DMS53 (cell line): ENCODE data around the gene C19orf44.
"Not testable (repeated sequence)": the region's sequence is repeated elsewhere in the genome, so short reads cannot be mapped to it uniquely, and the experiment has no call there.

Experiments used
- DNase-seq: peaks from one replicate; lab custom pipeline; 2025; lab: John Stamatoyannopoulos, UW

The C19orf44 gene

DNA sequence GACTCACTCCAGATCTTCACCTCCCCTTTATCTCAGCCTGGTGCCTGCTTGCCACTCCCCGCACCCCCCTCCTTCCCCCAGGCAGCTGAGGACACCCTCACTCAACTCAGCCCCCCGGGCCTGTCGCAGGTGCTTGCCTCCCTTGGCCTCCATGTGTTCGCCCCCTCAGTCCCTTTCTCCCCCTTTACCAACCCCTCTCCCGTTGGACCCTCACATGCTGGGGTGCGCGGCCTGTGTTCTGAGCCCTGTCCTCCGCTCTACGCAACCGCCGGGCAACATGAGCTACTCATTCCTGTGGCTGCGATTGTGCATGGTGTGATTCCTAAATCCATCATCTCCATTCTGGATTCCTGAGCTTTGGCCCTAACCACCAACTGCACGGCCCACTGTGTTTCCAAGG is 40.9 kb downstream of the C19orf44 start:
- no peak for DNase-seq

DNA sequence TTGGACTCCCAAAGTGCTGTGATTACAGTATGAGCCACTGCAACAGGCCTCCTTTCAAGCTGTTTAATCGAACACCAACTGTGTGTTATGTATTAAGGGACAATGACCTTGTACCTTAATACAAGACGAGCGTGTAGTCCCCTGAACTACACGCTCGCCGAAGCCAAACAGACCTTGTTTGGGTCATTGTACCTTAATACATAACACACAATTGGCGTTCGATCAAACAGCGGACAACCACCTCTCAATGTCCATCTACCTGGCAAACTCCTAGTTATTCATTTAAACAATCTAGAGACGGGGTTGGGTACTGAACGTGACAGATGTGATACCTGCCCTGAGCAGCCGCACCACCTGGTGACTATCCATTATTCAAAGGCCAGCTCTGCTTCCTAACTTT is 44.8 kb downstream of the C19orf44 start:
- DNase-seq = no peak

DNA sequence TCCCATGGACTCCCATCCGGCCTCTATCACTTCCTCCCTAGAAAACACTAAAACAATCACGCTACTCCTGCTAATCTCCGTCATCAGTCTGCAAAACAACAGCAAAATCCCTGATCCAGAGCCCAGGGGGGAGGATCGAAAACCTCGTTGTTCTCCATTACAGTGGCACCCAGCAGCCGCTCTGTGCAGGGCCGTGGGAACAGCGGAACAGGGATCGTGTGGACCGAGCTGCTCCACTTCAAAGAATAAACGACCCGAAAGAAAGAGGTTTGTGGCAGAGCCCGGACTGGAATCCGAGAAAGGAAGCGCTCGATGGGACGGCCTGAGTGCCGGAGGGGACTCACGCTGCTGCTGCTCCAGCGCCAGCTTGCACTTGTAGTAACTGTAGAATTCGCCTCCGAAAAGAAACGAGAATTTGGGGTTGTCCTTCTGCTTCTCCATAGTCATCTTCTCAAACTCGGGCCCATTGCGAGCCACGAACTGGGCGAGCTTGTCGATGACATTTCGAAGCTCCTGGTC is 45.4 kb downstream of the C19orf44 start:
- peak; percentile 59 for DNase-seq

DNA sequence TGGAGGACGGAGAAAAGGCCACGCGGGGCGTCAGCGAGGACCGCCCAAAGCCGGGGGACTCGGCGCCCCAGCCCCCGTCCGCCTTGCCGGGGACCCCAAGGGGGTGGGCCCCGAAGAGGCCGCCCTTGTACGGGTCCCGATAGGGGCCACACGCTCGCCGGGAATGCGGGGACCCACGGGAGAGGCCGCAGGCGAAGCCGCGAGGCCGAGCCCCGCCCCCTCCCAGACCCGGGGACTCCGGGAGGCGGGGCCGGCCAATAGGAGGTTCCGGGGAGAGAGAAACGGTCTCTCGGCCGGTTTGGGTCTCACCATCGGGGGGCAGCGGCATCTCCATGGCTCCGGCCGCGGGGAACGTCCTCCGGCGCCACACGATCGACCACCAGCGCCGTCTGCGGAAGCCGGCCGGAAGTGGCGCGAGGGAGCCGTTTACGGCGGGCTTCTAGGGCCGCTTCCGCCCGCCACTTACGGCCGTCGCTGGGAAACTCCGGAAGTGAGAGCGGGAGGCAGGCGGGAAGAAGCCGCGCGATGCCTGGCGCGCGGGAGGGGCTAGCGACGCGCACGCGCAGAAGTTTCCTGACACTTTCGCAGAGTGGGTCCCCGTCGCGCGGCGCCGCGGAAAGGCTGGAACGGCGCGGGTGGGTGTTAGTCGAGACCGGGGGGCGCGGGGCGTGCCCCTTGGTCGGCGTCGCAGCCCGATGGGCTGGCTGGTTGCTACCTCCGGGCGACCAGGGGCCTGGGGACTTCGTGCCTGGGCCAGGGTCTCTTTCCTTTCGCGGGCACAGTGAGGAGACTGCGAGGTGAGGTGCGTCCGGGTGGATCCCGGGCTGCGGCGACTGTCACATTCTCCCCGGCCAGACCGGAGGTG is 46.1 kb downstream of the C19orf44 start, which contains the start of gene CHERP:
CHERP (minus strand) TSS at position 393 of the 865 bp plus-strand sequence; CDS start at position 334, 59 bp downstream.
- DNase-seq = peak; percentile 96

DNA sequence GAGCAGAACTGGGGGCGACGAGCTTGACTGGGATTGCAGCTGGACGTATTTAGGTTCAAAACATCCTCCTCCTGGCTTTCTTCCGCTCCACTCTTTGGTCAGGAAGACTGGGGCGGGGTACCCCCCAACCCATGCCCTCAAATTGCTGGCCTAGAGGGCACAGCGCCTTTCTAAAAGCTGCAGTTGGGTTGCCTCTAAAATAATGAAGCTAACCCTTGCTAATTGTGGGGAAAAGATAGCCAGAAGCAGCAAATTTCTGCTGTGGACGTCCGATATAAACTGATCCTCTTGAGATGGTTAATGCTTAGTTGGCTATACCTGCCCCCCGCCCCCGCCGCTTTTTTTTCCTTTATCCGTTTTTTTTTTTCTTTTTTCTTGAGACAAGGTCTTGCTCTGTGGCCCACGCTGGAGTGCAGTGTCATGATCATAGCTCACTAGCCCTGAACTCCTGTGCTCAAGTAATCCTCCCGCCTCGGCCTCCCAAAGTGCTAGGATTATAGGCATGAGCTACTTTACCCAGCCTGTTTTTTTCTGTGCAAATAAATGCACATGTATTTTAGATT is 46.8 kb downstream of the C19orf44 start:
- peak; percentile 23 for DNase-seq

DNA sequence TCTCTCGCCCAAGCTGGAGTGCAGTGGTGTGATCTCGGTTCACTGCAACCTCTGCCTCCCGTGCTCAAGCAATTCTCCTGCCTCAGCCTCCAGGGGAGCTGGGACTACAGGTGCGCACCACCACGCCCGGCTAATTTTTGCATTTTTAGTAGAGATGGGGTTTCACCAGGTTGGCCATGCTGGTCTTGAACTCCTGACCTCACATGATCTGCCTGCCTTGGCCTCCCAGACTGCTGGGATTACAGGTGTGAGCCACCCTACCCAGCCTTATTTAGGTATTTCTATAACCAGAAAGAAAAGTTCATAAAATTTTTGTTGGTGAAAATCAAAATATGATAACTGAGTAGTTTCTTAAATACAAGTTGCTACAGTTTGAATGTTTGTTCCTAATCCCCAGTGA is 47.5 kb downstream of the C19orf44 start:
- not testable (repeated sequence) for DNase-seq

DNA sequence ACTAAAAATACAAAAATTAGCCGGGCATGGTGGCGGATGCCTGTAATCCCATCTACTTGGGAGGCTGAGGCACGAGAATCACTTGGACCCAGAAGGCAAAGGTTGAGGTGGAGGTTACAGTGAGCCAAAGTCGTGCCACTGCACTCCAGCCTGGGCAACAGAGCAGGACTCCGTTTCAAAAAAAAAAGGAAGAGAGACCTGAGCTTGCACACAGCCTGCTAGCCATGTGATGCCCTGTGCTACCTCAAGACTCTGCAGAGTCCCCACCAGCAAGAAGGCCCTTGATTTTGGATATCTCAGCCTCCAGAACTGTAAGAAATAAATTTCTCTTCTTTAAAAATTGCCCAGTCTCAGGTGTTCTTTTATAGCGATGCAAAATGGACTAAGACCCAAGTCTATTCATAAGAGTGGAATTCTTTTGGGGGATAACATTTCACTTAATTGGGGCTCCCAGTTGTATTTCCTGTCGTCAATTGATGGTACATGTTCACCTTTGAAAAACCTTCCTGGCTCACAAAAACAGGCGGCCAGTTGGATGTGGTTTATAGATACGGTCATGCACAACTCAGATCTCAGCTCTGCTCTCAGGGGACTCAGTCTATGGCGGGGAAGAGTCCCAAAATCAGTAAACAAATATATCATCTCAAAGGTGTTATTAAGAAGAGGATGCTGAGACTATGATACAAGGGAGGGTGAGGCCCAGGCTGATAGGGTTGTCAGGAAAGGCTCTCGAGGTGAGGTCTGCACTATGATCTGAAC is 48.5 kb downstream of the C19orf44 start:
- DNase-seq = no peak

DNA sequence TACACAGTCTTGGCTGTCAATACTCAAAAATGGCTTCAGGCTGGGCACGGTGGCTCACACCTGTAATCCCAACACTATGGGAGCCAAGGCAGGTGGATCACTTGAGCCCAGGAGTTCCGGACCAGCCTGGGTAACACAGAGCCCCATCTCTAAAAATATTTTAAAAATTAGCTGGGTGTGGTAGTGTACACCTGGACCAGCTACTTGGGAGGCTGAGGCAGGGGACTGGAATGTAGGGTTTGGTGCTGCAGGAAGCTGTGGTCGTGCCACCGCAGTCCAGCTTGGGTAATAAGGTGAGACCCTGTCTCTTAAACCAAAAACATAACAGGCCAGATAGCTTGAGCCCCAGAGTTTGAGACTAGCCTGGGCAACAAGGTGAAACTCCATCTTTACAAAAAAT is 52.8 kb downstream of the C19orf44 start:
- no peak for DNase-seq

DNA sequence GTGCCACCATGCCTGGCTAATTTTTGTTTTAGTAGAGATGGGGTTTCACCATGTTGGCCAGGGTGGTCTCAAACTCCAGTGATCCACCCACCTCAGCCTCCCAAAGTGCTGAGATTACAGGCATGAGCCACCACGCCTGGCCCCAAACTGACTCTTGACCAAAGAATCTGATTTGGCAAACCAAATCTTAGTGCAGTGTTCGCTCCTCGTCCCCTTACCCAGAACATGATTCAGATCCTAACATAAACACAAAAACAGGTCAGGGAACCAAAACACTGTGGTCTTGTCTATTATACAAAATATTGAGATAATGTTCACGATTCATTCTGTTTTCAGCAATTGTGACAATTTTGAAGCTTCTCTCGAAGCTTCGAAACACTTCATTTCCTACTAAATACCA is 55.7 kb downstream of the C19orf44 start:
- not testable (repeated sequence) for DNase-seq

DNA sequence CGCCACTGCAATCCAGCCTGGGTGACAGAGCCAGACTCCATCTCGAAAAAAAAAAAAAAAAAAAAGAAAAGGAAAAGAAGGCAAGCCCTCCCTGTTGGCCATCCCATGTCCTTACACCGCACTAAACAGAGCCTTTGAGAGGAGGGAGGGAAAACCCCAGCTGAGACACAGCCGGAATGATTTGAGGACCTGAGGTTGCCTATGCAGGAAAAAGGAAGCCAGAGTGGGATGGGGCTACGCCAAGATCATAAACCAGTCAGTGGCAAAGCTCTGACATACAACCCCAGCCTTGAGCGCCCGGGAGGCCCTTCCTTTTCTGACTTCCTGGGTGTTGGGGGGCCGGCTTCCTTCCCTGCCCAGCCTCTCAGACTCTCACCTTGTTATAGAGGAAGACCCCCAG is 58.6 kb downstream of the C19orf44 start:
- DNase-seq = no peak

DNA sequence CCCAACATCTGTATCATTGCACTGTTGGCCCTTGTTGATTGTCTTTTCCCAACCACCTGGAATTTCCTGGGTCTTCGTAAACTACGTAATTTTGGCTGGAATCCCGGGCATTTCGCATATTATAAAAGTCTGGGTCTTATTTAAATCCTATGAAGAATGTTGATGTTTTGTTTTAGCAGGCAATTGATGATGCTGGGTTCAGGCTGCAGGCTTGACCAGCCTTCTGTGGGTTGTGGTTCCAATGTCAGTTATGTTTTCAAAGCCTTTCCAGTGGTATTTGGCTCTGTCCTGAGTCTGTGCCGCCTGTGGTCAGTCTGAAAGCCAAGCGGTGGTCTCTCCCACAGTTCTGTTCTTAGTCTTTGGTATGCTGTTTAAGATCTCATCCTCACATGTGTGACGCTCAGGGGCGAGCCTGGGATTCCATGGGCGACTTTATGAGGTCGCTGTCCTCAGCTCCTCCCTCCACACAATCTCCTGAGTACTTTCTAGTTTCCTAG is 63.6 kb downstream of the C19orf44 start:
- DNase-seq = no peak

DNA sequence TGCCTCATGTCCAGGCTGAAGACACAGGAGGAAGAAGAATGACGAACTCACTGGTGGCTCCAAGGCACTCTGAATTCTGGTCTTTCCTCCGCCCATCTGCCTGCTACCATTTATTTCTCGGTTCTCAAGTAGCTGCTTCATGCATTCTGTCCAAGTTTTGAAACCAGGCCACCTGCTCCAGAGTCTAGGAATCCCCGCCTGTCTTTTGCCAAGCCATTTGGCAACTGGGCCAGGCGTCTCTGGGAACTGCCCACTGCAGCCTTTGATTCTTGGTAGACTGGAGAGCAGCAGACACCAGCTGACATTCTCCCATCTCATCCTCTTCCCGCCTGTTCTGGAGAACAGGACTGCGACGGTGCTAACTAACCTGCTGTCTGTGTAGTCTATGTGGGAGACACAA is 65.2 kb downstream of the C19orf44 start:
- DNase-seq = no peak

DNA sequence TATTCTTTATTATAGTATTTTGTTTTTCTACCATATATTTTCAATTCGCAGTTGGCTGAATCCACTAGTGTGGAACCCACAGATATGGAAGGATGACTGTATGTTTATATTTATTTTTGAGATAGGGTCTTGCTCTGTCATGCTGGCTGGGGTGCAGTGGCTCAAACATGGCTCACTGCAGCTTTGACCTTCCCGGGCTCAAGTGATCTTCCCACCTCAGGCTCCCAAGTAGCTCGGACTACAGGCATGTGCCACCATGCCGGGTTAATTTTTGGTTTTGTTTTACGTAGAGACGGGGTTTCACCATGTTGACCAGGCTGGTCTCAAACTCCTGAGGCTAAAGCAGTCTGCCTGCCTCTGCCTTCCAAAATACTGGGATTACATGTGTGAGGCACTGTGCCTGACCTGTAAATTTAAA is 66.4 kb downstream of the C19orf44 start:
- DNase-seq = no peak

DNA sequence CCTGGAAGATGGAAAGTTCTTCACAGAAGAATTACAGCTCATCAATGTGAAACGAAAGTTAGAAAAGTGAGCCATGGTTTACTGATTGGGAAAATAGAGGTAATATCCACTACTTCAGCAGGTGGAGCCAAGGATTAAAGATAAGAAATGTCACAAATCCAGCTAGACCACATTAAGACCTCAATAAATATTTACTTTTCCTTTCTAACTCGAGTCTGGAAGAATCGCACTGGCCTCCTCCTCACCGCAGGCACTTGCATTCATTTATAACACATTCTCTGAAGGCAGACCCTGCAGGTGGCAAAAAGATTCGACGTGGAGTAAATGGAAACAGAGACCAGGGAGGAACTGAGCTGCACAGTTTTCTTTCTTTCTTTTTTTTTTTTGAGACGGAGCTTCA is 68.6 kb downstream of the C19orf44 start:
- DNase-seq = peak; percentile 8

DNA sequence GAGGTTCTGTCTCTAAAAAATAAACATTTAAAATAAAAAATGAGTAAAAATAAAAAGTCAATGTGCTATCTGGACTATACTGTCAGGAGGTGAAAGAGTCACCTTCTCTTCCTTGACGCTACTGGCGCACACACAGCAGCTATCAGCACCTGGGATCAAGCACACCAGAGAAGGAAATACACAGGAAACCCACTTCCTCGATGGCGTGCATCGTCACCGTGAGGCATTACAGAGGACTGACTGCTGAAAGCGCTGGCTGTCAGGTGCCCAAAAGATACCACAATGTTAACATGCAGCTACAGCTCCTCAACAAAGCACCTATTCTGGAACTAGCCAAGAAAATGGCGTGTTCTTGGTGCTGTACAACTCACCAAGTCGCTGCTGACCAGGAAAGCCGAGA is 70.0 kb downstream of the C19orf44 start:
- no peak for DNase-seq

DNA sequence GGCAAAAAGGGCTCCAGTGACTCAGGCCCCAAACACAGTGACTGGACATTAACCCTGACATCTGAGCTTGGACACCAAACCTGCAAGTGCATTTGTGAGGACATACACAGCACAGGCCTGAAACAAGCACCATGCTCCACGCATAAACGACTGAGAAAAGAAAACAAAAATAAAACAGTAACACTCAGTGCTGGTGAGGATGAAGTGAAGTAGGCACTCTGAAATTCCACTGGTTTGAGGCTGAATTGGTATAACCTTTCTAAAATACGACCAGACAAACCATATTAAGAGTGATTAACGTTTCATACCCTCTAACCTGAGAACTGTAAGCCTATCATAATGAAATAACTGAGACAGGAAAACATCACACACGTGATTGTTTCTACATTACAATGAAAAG is 70.5 kb downstream of the C19orf44 start:
- DNase-seq = no peak

DNA sequence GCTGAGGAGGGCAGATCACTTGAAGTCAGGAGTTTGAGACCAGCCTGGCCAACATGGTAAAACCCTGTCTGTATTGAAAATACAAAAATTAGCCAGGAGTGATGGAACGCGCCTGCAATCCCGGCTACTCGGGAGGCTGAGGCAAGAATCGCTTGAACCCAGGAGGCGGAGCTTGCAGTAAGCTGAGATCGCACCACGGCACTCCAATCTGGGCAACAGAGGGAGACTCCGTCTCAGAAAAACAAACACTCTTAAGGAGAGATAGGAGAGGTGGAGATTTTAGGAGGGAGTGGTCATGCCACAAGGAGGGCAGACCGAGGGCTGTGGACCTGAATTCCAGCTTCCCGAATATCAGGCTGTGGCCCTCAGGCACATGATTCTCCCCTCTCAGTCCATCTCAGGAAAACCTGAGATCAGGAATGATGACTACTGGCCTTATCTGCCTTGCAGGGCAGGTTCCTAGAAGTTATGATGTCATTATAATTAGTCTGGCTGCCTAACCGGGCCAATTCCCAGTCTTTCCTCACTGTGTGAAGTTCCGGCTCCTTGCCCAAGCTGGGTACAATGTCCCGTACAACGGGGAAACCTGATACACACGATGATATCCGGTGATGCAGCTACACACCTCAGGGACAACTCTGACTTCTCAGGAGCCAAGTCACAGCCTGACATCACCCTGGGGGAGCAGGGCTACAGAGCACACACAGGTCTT is 73.6 kb downstream of the C19orf44 start:
- no peak for DNase-seq
